ENCODE measurements around the gene WDPCP.
"Not testable (repeated sequence)": the region's sequence is repeated elsewhere in the genome, so short reads cannot be mapped to it uniquely, and the experiment has no call there.

Gene WDPCP

GRCh38 chr2:63225964-63226686 is 362.2 kb downstream of the WDPCP start:
- DNase-seq (ENCODE audit: low spot score) = no peak

GRCh38 chr2:63218800-63219526 is 369.3 kb downstream of the WDPCP start:
- peak; percentile 26 for DNase-seq (ENCODE audit: low spot score)

GRCh38 chr2:63195310-63195709 is 393.0 kb downstream of the WDPCP start:
- no peak for DNase-seq (ENCODE audit: low spot score)

GRCh38 chr2:63194175-63194574 is 394.1 kb downstream of the WDPCP start:
- DNase-seq (ENCODE audit: low spot score) = no peak

GRCh38 chr2:63192889-63193774 is 395.1 kb downstream of the WDPCP start:
- no peak for DNase-seq (ENCODE audit: low spot score)

- no peak for DNase-seq (ENCODE audit: low spot score)
Measured at GRCh38 chr2:63192169-63192888, 395.9 kb downstream of the WDPCP start.

GRCh38 chr2:63189026-63189425 is 399.3 kb downstream of the WDPCP start:
- DNase-seq (ENCODE audit: low spot score) = peak; percentile 66

- DNase-seq (ENCODE audit: low spot score) = no peak
Measured at GRCh38 chr2:63186331-63186730, 401.9 kb downstream of the WDPCP start.

- DNase-seq (ENCODE audit: low spot score) = no peak
Measured at GRCh38 chr2:63163161-63163820, 425.0 kb downstream of the WDPCP start.

GRCh38 chr2:63159262-63159661 is 429.0 kb downstream of the WDPCP start:
- DNase-seq (ENCODE audit: low spot score) = no peak

- DNase-seq (ENCODE audit: low spot score) = not testable (repeated sequence)
Measured at GRCh38 chr2:63136683-63137082, 451.6 kb downstream of the WDPCP start.

GRCh38 chr2:63132020-63132419 is 456.3 kb downstream of the WDPCP start:
- DNase-seq (ENCODE audit: low spot score) = no peak

GRCh38 chr2:63131196-63131595 is 457.1 kb downstream of the WDPCP start:
- DNase-seq (ENCODE audit: low spot score) = no peak

GRCh38 chr2:63127594-63127993 is 460.7 kb downstream of the WDPCP start:
- no peak for DNase-seq (ENCODE audit: low spot score)

GRCh38 chr2:63124850-63125249 is 463.4 kb downstream of the WDPCP start:
- no peak for DNase-seq (ENCODE audit: low spot score)

GRCh38 chr2:63124218-63124617 is 464.1 kb downstream of the WDPCP start:
- DNase-seq (ENCODE audit: low spot score) = peak; percentile 23

- no peak for DNase-seq (ENCODE audit: low spot score)
Measured at GRCh38 chr2:63122921-63123320, 465.4 kb downstream of the WDPCP start.

GRCh38 chr2:63121055-63121834 is 467.0 kb downstream of the WDPCP start:
- DNase-seq (ENCODE audit: low spot score) = no peak

GRCh38 chr2:63118821-63119220 is 469.5 kb downstream of the WDPCP start:
- DNase-seq (ENCODE audit: low spot score) = no peak

GRCh38 chr2:63104482-63104881 is 483.8 kb downstream of the WDPCP start:
- no peak for DNase-seq (ENCODE audit: low spot score)

- no peak for DNase-seq (ENCODE audit: low spot score)
Measured at GRCh38 chr2:63101954-63102353, 486.3 kb downstream of the WDPCP start.
